Activated T-helper 17 cell treated with anti-CD3 and anti-CD28 coated beads, Interleukin-2, amount 50 U/mL, for 72 hours (primary cell): Measurements from ENCODE around the gene SERPING1. TPM values are rescaled to one million over a fixed set of nuclear protein-coding genes. Genes with fewer than 3 reads are reported as not detected.
"Not testable (repeated sequence)": the region's sequence is repeated elsewhere in the genome, so short reads cannot be mapped to it uniquely, and the experiment has no call there.

Source experiments
- ATAC-seq: fragments of 150-1000 bp; cut with Tn5 transposase; replicated peaks from 2 replicates; pipeline ENCODE4 v1.10.0; 2021; ENCODE audit warnings: mild to moderate bottlenecking, moderate library complexity
- H3K27ac Mint-ChIP-seq: one replicate; pipeline ENCODE4 v1.8.0; 2022; ENCODE audit warnings: mixed read lengths
- H3K27me3 Mint-ChIP-seq: one replicate; pipeline ENCODE4 v1.8.0; 2022; ENCODE audit warnings: mixed read lengths
- H3K36me3 Mint-ChIP-seq: one replicate; pipeline ENCODE4 v1.8.0; 2022; ENCODE audit warnings: low read depth, mild to moderate bottlenecking, mixed read lengths
- H3K4me1 Mint-ChIP-seq: one replicate; pipeline ENCODE4 v1.8.0; 2022; ENCODE audit warnings: mixed read lengths
- H3K4me3 Mint-ChIP-seq: one replicate; pipeline ENCODE4 v1.8.0; 2022; ENCODE audit warnings: mild to moderate bottlenecking, mixed read lengths
- H3K9me3 Mint-ChIP-seq: one replicate; pipeline ENCODE4 v1.8.0; 2022; ENCODE audit warnings: mixed read lengths
- total RNA-seq, 2 donors: library from RNA; stranded (reverse); gene quantifications; one replicate each; pipeline ENCODE4 v1.2.3, GENCODE V29; 2022

The SERPING1 gene
- total RNA-seq, 2 donors from 2014 or later, result not detected

- ATAC-seq, result peak; percentile 40
- no peaks in the 10 kb centered on the region for H3K9me3 Mint-ChIP-seq
- H3K4me1 Mint-ChIP-seq, result peaks cover 11% of the 10 kb centered on the region
- no peaks in the 10 kb centered on the region for H3K36me3 Mint-ChIP-seq
- H3K27ac Mint-ChIP-seq, result peak overlapping the region; percentile 21
- peaks cover 34% of the 10 kb centered on the region for H3K27me3 Mint-ChIP-seq
- peak overlapping the region; percentile 64 for H3K4me3 Mint-ChIP-seq
These were observed 51.6 kb downstream of the SERPING1 start for GRCh38 chr11:57648801-57649735.

- Mint-ChIP-seq H3K27me3 (peaks cover 34% of the 10 kb centered on the region), H3K27ac (peak within 1 kb of the TSS; percentile 21), H3K9me3 (no peaks in the 10 kb centered on the region), H3K36me3 (no peaks in the 10 kb centered on the region), H3K4me1 (peaks cover 11% of the 10 kb centered on the region), H3K4me3 (peak within 1 kb of the TSS; percentile 64)
- peak; percentile 79 for ATAC-seq
These were observed 52.6 kb downstream of the SERPING1 start, which contains the start of gene YPEL4 for GRCh38 chr11:57649826-57650738. YPEL4 (minus strand) TSS chr11:57649912; CDS start chr11:57647107, 2,805 bp downstream.

GRCh38 chr11:57650739-57651090, 53.2 kb downstream of the SERPING1 start:
- H3K9me3 Mint-ChIP-seq, result no peaks in the 10 kb centered on the region
- peaks cover 11% of the 10 kb centered on the region for H3K4me1 Mint-ChIP-seq
- H3K27me3 Mint-ChIP-seq, result peaks cover 31% of the 10 kb centered on the region
- no peak overlapping the region for H3K27ac Mint-ChIP-seq
- H3K36me3 Mint-ChIP-seq, result no peaks in the 10 kb centered on the region
- ATAC-seq, result no peak
- H3K4me3 Mint-ChIP-seq, result no peak overlapping the region

- peaks cover 24% of the 10 kb centered on the region for H3K27me3 Mint-ChIP-seq
- H3K36me3 Mint-ChIP-seq, result no peaks in the 10 kb centered on the region
- no peaks in the 10 kb centered on the region for H3K9me3 Mint-ChIP-seq
- H3K4me1 Mint-ChIP-seq, result peaks cover 9% of the 10 kb centered on the region
- no peak for ATAC-seq
- H3K27ac Mint-ChIP-seq, result no peak overlapping the region
- H3K4me3 Mint-ChIP-seq, result no peak overlapping the region
These were observed 53.9 kb downstream of the SERPING1 start for GRCh38 chr11:57651408-57651807.

- not testable (repeated sequence) for H3K27ac Mint-ChIP-seq, H3K9me3 Mint-ChIP-seq, H3K4me1 Mint-ChIP-seq, H3K36me3 Mint-ChIP-seq, ATAC-seq
- peaks cover 16% of the 10 kb centered on the region for H3K27me3 Mint-ChIP-seq
- H3K4me3 Mint-ChIP-seq, result peak overlapping the region; percentile 28
These were observed 54.7 kb downstream of the SERPING1 start for GRCh38 chr11:57652230-57652629.

- H3K9me3 Mint-ChIP-seq, result no peaks in the 10 kb centered on the region
- peaks cover 11% of the 10 kb centered on the region for H3K27me3 Mint-ChIP-seq
- peaks cover 3% of the 10 kb centered on the region for H3K36me3 Mint-ChIP-seq
- no peak for ATAC-seq
- H3K4me1 Mint-ChIP-seq, result peaks cover 7% of the 10 kb centered on the region
- peak overlapping the region; percentile 28 for H3K4me3 Mint-ChIP-seq
- H3K27ac Mint-ChIP-seq, result no peak overlapping the region
These were observed 55.2 kb downstream of the SERPING1 start for GRCh38 chr11:57652662-57653061.

GRCh38 chr11:57653163-57653562, 55.7 kb downstream of the SERPING1 start:
- H3K36me3 Mint-ChIP-seq, result peaks cover 7% of the 10 kb centered on the region
- H3K27me3 Mint-ChIP-seq, result peaks cover 6% of the 10 kb centered on the region
- no peak for ATAC-seq
- no peaks in the 10 kb centered on the region for H3K9me3 Mint-ChIP-seq
- peaks cover 10% of the 10 kb centered on the region for H3K4me1 Mint-ChIP-seq
- H3K27ac Mint-ChIP-seq, result no peak overlapping the region
- H3K4me3 Mint-ChIP-seq, result peak overlapping the region; percentile 28

GRCh38 chr11:57656885-57657193, 59.4 kb downstream of the SERPING1 start:
- Mint-ChIP-seq H3K27me3 (no peaks in the 10 kb centered on the region), H3K4me3 (peak overlapping the region; percentile 95), H3K4me1 (peaks cover 11% of the 10 kb centered on the region)

GRCh38 chr11:57657194-57658022, 59.9 kb downstream of the SERPING1 start, which contains the start of gene CLP1:
CLP1 (plus strand) TSS chr11:57657762; CDS start chr11:57659477, 1,715 bp downstream.
- ATAC-seq, result peak; percentile 98
- peaks cover 46% of the 10 kb centered on the region for H3K36me3 Mint-ChIP-seq

More at GRCh38 chr11:57656885-57657193, 59.4 kb downstream of the SERPING1 start:
- no peak for ATAC-seq
- Mint-ChIP-seq H3K36me3 (peaks cover 40% of the 10 kb centered on the region), H3K27ac (peak overlapping the region; percentile 95), H3K9me3 (no peaks in the 10 kb centered on the region)

GRCh38 chr11:57658023-57658361, 60.5 kb downstream of the SERPING1 start:
- Mint-ChIP-seq H3K27me3 (no peaks in the 10 kb centered on the region), H3K9me3 (no peaks in the 10 kb centered on the region)
- no peak for ATAC-seq

More at GRCh38 chr11:57657194-57658022, 59.9 kb downstream of the SERPING1 start, which contains the start of gene CLP1:
- Mint-ChIP-seq H3K4me3 (peak within 1 kb of the TSS; percentile 95), H3K27ac (peak within 1 kb of the TSS; percentile 95), H3K27me3 (no peaks in the 10 kb centered on the region), H3K9me3 (no peaks in the 10 kb centered on the region), H3K4me1 (peaks cover 11% of the 10 kb centered on the region)

GRCh38 chr11:57659669-57660068, 62.2 kb downstream of the SERPING1 start:
- no peak for ATAC-seq
- Mint-ChIP-seq H3K27ac (no peak overlapping the region), H3K4me1 (peaks cover 11% of the 10 kb centered on the region), H3K36me3 (peaks cover 52% of the 10 kb centered on the region), H3K4me3 (peak overlapping the region; percentile 95), H3K27me3 (no peaks in the 10 kb centered on the region), H3K9me3 (no peaks in the 10 kb centered on the region)

More at GRCh38 chr11:57658023-57658361, 60.5 kb downstream of the SERPING1 start:
- Mint-ChIP-seq H3K4me3 (peak overlapping the region; percentile 95), H3K27ac (peak overlapping the region; percentile 95), H3K4me1 (peaks cover 11% of the 10 kb centered on the region), H3K36me3 (peaks cover 52% of the 10 kb centered on the region)

GRCh38 chr11:57662893-57663292, 65.4 kb downstream of the SERPING1 start:
- Mint-ChIP-seq H3K4me3 (no peak overlapping the region), H3K27ac (no peak overlapping the region), H3K4me1 (peaks cover 7% of the 10 kb centered on the region), H3K9me3 (no peaks in the 10 kb centered on the region), H3K27me3 (no peaks in the 10 kb centered on the region), H3K36me3 (peaks cover 58% of the 10 kb centered on the region)
- ATAC-seq, result no peak

GRCh38 chr11:57663975-57664374, 66.5 kb downstream of the SERPING1 start:
- H3K9me3 Mint-ChIP-seq, result no peaks in the 10 kb centered on the region

More at GRCh38 chr11:57663975-57664374, 66.5 kb downstream of the SERPING1 start:
- Mint-ChIP-seq H3K4me3 (no peak overlapping the region), H3K27ac (no peak overlapping the region), H3K36me3 (peaks cover 59% of the 10 kb centered on the region), H3K27me3 (no peaks in the 10 kb centered on the region), H3K4me1 (peaks cover 3% of the 10 kb centered on the region)
- no peak for ATAC-seq
